ENCODE data around the gene KCNJ5. TPM values are rescaled to one million over a fixed set of nuclear protein-coding genes. Genes with fewer than 3 reads are reported as not detected.

KCNJ5 gene
- total RNA-seq, 4 donors from 2014 or later: 0.31 to 3.2 (median 0.71) TPM

DNA sequence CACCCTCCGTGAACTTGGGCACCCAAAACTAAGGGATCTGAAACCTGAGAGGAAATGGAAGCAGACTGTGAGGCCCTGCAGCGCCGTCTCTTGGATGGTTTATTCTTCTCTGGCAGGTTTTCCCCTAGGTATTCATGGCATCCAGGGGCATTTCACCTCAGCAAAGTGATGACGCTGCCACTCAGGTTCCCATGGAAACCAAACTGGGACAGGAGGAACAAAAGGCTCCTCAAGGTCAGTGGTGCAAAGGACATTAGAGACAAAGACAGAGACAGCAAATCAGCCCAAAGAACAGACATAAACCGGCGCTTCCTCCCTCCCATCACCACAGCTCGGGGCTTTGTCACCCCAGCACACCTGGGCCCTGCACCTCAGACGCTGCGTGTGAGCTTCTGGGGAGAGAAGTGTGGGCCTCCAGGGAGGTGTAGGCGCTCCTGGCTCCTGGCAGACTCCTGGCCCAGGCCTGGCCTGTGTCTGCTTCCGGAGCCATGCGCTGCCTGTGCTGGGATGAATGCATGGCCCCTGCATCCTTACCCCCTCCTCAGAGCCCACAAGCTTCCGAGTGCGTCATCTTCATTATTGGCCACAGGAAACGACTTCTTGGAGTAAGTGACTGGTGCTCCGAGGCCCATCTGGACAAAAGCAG is 45.6 kb downstream of the KCNJ5 start:
- H3K4me3 ChIP-seq: no peak overlapping the region
- H3K36me3 ChIP-seq: no peaks in the 10 kb centered on the region
- H3K27me3 ChIP-seq: peaks cover 19% of the 10 kb centered on the region
- 74 to 84% methylated on average over 3 to 6 of the region's 16 CpGs for WGBS, 2 donors (ENCODE audit: low coverage in 1 of 2)
- ATAC-seq: no peak
- TF ChIP-seq POLR2A (IDR thresholded peaks at IDR 0.05): no peak
- TF ChIP-seq EP300 (IDR thresholded peaks at IDR 0.05): no peak
- no peak for TF ChIP-seq POLR2AphosphoS5 (IDR thresholded peaks at IDR 0.05)
- TF ChIP-seq, protein P1, sequence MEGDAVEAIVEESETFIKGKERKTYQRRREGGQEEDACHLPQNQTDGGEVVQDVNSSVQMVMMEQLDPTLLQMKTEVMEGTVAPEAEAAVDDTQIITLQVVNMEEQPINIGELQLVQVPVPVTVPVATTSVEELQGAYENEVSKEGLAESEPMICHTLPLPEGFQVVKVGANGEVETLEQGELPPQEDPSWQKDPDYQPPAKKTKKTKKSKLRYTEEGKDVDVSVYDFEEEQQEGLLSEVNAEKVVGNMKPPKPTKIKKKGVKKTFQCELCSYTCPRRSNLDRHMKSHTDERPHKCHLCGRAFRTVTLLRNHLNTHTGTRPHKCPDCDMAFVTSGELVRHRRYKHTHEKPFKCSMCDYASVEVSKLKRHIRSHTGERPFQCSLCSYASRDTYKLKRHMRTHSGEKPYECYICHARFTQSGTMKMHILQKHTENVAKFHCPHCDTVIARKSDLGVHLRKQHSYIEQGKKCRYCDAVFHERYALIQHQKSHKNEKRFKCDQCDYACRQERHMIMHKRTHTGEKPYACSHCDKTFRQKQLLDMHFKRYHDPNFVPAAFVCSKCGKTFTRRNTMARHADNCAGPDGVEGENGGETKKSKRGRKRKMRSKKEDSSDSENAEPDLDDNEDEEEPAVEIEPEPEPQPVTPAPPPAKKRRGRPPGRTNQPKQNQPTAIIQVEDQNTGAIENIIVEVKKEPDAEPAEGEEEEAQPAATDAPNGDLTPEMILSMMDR (IDR thresholded peaks at IDR 0.05): no peak
- no peaks in the 10 kb centered on the region for H3K4me1 ChIP-seq
- H3K27ac ChIP-seq: no peak overlapping the region
- H3K9me3 ChIP-seq: no peaks in the 10 kb centered on the region

DNA sequence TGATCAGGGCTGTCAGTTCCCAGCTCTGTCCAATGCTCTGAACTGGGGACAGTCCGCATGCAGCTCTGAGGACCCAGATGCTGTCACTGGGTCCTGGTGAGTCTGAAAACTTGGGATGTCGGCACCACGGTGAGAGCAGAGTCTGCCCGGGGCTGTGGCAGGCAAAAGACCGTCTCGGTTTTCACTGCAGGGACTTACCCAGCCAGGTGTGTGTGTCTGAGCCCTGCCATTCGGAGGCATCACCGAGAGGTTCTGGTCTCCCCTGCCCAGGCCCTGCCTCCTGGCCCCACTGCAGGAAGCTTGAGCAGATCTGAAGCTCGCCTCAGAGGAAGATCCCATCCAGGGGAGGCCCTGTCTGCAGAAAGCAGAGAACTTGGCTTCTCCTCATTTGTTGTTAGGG is 46.3 kb downstream of the KCNJ5 start:
- Histone ChIP-seq H3K36me3 (no peaks in the 10 kb centered on the region), H3K4me3 (no peak overlapping the region), H3K9me3 (no peaks in the 10 kb centered on the region), H3K27me3 (peaks cover 19% of the 10 kb centered on the region), H3K27ac (no peak overlapping the region), H3K4me1 (no peaks in the 10 kb centered on the region)
- ATAC-seq: no peak
- no peak for TF ChIP-seq POLR2AphosphoS5 (IDR thresholded peaks at IDR 0.05)
- TF ChIP-seq, protein P1 (IDR thresholded peaks at IDR 0.05): no peak
- TF ChIP-seq POLR2A (IDR thresholded peaks at IDR 0.05): no peak
- TF ChIP-seq EP300 (IDR thresholded peaks at IDR 0.05): no peak
- WGBS, 2 donors (ENCODE audit: low coverage in 1 of 2): 87% methylated on average over 4 of the region's 9 CpGs; no CpG with 5 or more reads in 1 of the 2 donors

DNA sequence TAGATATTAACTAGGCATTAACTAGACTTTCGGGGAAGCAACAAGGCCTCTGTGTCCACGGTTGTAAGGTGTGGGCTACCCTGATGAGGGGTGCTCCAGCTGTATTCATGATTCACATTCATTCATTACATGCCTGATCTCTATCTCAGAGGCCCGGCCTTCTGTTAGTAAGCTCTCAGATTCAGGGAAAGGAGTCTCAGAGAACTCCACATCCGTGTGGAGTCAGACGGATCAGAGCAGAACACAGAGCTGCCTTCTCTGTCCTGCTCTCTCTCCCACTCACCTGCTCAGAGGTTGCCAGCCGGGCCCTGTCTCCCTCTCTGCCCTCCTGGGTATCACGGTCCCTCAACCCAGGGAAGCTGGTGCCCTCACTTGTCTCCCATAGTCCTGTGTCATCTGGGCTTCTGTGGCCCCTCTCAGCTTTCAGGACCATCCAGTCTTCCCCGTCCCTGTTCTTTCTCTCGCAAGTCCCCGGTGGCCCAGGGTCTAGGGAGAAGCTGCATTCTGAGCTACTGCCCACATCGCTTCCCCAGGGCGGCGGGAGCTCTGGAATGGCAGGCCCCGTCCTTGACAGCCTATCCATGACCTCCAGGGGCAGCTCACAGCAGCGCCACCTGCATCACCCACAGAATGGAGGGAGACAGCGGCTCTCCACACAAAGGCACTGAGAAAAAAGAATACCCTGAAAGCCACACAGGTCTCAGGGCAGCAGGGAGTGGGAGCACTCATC is 47.2 kb downstream of the KCNJ5 start:
- no peaks in the 10 kb centered on the region for H3K4me1 ChIP-seq
- no peak overlapping the region for H3K4me3 ChIP-seq
- no peak overlapping the region for H3K27ac ChIP-seq
- ATAC-seq: no peak
- peaks cover 19% of the 10 kb centered on the region for H3K27me3 ChIP-seq
- TF ChIP-seq, protein P1 (IDR thresholded peaks at IDR 0.05): no peak
- no peak for TF ChIP-seq POLR2A (IDR thresholded peaks at IDR 0.05)
- no peak for TF ChIP-seq POLR2AphosphoS5 (IDR thresholded peaks at IDR 0.05)
- TF ChIP-seq EP300 (IDR thresholded peaks at IDR 0.05): no peak
- H3K36me3 ChIP-seq: no peaks in the 10 kb centered on the region
- WGBS, 2 donors (ENCODE audit: low coverage in 1 of 2): 79 to 100% methylated on average over 5 to 7 of the region's 16 CpGs
- H3K9me3 ChIP-seq: no peaks in the 10 kb centered on the region

DNA sequence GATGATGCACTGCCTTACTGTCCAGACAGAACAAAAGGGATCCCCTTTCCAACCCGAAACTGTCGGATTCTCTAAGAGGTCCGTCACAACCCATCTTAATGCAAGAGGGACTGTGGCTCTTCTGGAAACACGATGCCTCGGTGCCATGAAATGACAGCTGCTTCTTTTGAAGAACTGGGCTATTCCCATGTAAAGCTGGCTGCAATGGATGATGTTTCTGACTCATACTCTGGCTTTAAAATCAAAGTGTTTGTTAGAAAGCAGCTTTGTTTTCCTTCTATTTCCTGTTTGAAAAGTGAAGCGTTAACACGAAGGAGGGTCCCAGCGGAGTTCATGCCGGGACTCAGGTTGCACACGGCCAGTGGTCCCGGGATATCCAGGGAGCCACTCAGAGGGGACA is 48.4 kb downstream of the KCNJ5 start:
- Histone ChIP-seq H3K4me3 (no peak overlapping the region), H3K36me3 (no peaks in the 10 kb centered on the region), H3K27ac (no peak overlapping the region), H3K27me3 (peaks cover 19% of the 10 kb centered on the region), H3K4me1 (no peaks in the 10 kb centered on the region), H3K9me3 (no peaks in the 10 kb centered on the region)
- WGBS, 2 donors (ENCODE audit: low coverage in 1 of 2): 14 to 87% methylated on average over 3 to 8 of the region's 11 CpGs
- TF ChIP-seq POLR2A (IDR thresholded peaks at IDR 0.05) (no peak), EP300 (IDR thresholded peaks at IDR 0.05) (no peak), POLR2AphosphoS5 (IDR thresholded peaks at IDR 0.05) (no peak)
- TF ChIP-seq, protein P1 (IDR thresholded peaks at IDR 0.05): no peak
- no peak for ATAC-seq

DNA sequence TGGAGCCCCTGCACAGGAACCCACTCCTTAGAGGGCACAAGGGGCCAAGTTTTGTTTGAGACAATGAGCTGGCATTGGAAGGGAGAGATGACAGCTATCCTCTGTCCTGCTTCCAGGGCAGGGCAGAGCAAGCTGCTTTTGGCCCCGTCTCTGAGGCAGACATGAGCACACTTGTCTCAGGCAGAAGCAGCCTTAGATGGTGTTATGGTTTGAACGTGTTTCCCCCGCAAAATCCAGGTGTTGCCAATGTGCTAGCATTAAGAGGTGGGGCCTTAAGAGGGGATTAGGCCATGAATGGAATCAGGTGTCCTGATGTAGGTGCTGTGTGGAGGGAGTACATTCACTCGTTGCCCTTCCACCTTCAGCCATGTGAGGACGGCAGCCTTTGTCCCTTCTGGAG is 49.0 kb downstream of the KCNJ5 start:
- no peak for ATAC-seq
- Histone ChIP-seq H3K9me3 (no peaks in the 10 kb centered on the region), H3K36me3 (no peaks in the 10 kb centered on the region), H3K4me3 (no peak overlapping the region), H3K27ac (no peak overlapping the region), H3K27me3 (peaks cover 19% of the 10 kb centered on the region), H3K4me1 (no peaks in the 10 kb centered on the region)
- TF ChIP-seq, protein P1 (IDR thresholded peaks at IDR 0.05): no peak
- TF ChIP-seq POLR2A (IDR thresholded peaks at IDR 0.05): no peak
- WGBS, 2 donors (ENCODE audit: low coverage in 1 of 2): no CpG with 5 or more reads among the region's 5 CpGs
